Liver (tissue), 3 donors: ENCODE results near the gene GTSE1.

ENCODE experiments used
- ATF3 ChIP-seq: IDR thresholded peaks from 2 replicates; pipeline ENCODE4 v1.6.1; 2016; ENCODE audit warnings: antibody characterized with exemption
- EGR1 ChIP-seq, 2 donors: IDR thresholded peaks; 2 replicates each; pipeline ENCODE4 v1.6.1; 2016 to 2018; ENCODE audit warnings: antibody characterized with exemption in 2 of 2, low read depth in 2 of 2
- FOXA1 ChIP-seq: IDR thresholded peaks from 2 replicates; pipeline ENCODE4 v1.6.1; 2016; ENCODE audit warnings: antibody characterized with exemption
- GABPA ChIP-seq, 2 donors: IDR thresholded peaks in 1 of 2; conservative IDR thresholded peaks in 1 of 2; 2 replicates each; pipeline ENCODE4 v1.6.1; 2016; ENCODE audit warnings: antibody characterized with exemption in 2 of 2, mild to moderate bottlenecking in 1 of 2, moderate library complexity in 1 of 2
- JUND ChIP-seq, 2 donors: IDR thresholded peaks; 2 replicates each; pipeline ENCODE4 v1.6.1; 2016; ENCODE audit warnings: antibody characterized with exemption in 2 of 2
- RAD21 ChIP-seq, 2 donors: IDR thresholded peaks; 2 replicates each; pipeline ENCODE4 v1.6.1; 2016; ENCODE audit warnings: antibody characterized with exemption in 2 of 2, mild to moderate bottlenecking in 2 of 2
- RXRA ChIP-seq, 2 donors: IDR thresholded peaks; 2 replicates each; pipeline ENCODE4 v1.6.1; 2017 to 2018; ENCODE audit warnings: antibody characterized with exemption in 2 of 2, mild to moderate bottlenecking in 1 of 2
- SP1 ChIP-seq: IDR thresholded peaks from 2 replicates; pipeline ENCODE4 v1.6.1; 2018; ENCODE audit warnings: antibody characterized with exemption, mild to moderate bottlenecking
- TAF1 ChIP-seq: conservative IDR thresholded peaks from 2 replicates; pipeline ENCODE4 v1.6.1; 2016; ENCODE audit warnings: antibody characterized with exemption, mild to moderate bottlenecking
- YY1 ChIP-seq: IDR thresholded peaks from 2 replicates; pipeline ENCODE4 v1.6.1; 2016; ENCODE audit warnings: antibody characterized with exemption, mild to moderate bottlenecking
- ZBTB33 ChIP-seq: IDR thresholded peaks from 2 replicates; pipeline ENCODE4 v1.6.1; 2016; ENCODE audit warnings: antibody characterized with exemption
- TF ChIP-seq, protein P1 (sequence below): fragments of 150-350 bp; IDR thresholded peaks from 2 replicates; pipeline ENCODE4 v1.5.1; 2017; ENCODE audit warnings: improper control_type of control experiment, low read depth, low read length; ENCODE audit not compliant: missing input control
- TF ChIP-seq, protein P2 (sequence below): IDR thresholded peaks from 2 replicates; pipeline ENCODE4 v1.6.1; 2016; ENCODE audit warnings: antibody characterized with exemption
- TF ChIP-seq, protein P3 (sequence below): IDR thresholded peaks from 2 replicates; pipeline ENCODE4 v1.6.1; 2016; ENCODE audit warnings: antibody characterized with exemption, mild to moderate bottlenecking
- donor health status: healthy.
- donor health status: healthy.

- TF ChIP-seq, protein P1, sequence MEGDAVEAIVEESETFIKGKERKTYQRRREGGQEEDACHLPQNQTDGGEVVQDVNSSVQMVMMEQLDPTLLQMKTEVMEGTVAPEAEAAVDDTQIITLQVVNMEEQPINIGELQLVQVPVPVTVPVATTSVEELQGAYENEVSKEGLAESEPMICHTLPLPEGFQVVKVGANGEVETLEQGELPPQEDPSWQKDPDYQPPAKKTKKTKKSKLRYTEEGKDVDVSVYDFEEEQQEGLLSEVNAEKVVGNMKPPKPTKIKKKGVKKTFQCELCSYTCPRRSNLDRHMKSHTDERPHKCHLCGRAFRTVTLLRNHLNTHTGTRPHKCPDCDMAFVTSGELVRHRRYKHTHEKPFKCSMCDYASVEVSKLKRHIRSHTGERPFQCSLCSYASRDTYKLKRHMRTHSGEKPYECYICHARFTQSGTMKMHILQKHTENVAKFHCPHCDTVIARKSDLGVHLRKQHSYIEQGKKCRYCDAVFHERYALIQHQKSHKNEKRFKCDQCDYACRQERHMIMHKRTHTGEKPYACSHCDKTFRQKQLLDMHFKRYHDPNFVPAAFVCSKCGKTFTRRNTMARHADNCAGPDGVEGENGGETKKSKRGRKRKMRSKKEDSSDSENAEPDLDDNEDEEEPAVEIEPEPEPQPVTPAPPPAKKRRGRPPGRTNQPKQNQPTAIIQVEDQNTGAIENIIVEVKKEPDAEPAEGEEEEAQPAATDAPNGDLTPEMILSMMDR: no peak
- TF ChIP-seq, protein P2, sequence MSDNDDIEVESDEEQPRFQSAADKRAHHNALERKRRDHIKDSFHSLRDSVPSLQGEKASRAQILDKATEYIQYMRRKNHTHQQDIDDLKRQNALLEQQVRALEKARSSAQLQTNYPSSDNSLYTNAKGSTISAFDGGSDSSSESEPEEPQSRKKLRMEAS: no peak
- TF ChIP-seq ATF3 (no peak), JUND (IDR thresholded peaks at IDR 0.05) (no peak), RXRA (IDR thresholded peaks at IDR 0.05) (no peak), YY1 (no peak), RAD21 (IDR thresholded peaks at IDR 0.05) (no peak), TAF1 (no peak), SP1 (no peak), GABPA (IDR thresholded peaks at IDR 0.05 in 1 of 2, conservative IDR thresholded peaks at IDR 0.05 in 1 of 2) (no peak), EGR1 (IDR thresholded peaks at IDR 0.05; ENCODE audit: low read depth in 2 of 2) (no peak), ZBTB33 (no peak), FOXA1 (no peak)
- TF ChIP-seq, protein P3, sequence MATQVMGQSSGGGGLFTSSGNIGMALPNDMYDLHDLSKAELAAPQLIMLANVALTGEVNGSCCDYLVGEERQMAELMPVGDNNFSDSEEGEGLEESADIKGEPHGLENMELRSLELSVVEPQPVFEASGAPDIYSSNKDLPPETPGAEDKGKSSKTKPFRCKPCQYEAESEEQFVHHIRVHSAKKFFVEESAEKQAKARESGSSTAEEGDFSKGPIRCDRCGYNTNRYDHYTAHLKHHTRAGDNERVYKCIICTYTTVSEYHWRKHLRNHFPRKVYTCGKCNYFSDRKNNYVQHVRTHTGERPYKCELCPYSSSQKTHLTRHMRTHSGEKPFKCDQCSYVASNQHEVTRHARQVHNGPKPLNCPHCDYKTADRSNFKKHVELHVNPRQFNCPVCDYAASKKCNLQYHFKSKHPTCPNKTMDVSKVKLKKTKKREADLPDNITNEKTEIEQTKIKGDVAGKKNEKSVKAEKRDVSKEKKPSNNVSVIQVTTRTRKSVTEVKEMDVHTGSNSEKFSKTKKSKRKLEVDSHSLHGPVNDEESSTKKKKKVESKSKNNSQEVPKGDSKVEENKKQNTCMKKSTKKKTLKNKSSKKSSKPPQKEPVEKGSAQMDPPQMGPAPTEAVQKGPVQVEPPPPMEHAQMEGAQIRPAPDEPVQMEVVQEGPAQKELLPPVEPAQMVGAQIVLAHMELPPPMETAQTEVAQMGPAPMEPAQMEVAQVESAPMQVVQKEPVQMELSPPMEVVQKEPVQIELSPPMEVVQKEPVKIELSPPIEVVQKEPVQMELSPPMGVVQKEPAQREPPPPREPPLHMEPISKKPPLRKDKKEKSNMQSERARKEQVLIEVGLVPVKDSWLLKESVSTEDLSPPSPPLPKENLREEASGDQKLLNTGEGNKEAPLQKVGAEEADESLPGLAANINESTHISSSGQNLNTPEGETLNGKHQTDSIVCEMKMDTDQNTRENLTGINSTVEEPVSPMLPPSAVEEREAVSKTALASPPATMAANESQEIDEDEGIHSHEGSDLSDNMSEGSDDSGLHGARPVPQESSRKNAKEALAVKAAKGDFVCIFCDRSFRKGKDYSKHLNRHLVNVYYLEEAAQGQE: no peak
These were observed 40.2 kb upstream of the GTSE1 start for GRCh38 chr22:46256358-46256958.
